HG03066 (cell line): ENCODE results near the gene MACROD2.
"Not testable (repeated sequence)": the region's sequence is repeated elsewhere in the genome, so short reads cannot be mapped to it uniquely, and the experiment has no call there.

Experiments
- ATAC-seq: cut with Tn5 transposase; IDR thresholded peaks from one replicate; pipeline ENCODE4 v1.9.1; 2021; ENCODE audit warnings: low read depth; ENCODE audit not compliant: unreplicated experiment

MACROD2 gene

GRCh38 chr20:16011519-16011918 is 2016.2 kb downstream of the MACROD2 start:
- no peak for ATAC-seq

- not testable (repeated sequence) for ATAC-seq
Observed at GRCh38 chr20:16012934-16013333, 2017.6 kb downstream of the MACROD2 start.

GRCh38 chr20:16013631-16014030 is 2018.3 kb downstream of the MACROD2 start:
- ATAC-seq, result no peak

GRCh38 chr20:16014436-16014835 is 2019.1 kb downstream of the MACROD2 start:
- no peak for ATAC-seq

- no peak for ATAC-seq
Observed at GRCh38 chr20:16017656-16018055, 2022.3 kb downstream of the MACROD2 start.

- no peak for ATAC-seq
Observed at GRCh38 chr20:16018881-16019280, 2023.6 kb downstream of the MACROD2 start.

GRCh38 chr20:16020971-16021370 is 2025.7 kb downstream of the MACROD2 start:
- ATAC-seq, result no peak

- no peak for ATAC-seq
Observed at GRCh38 chr20:16025084-16025483, 2029.8 kb downstream of the MACROD2 start.

GRCh38 chr20:16027686-16028085 is 2032.4 kb downstream of the MACROD2 start:
- no peak for ATAC-seq

- ATAC-seq, result no peak
Observed at GRCh38 chr20:16028923-16029322, 2033.6 kb downstream of the MACROD2 start.

GRCh38 chr20:16030253-16030652 is 2034.9 kb downstream of the MACROD2 start:
- no peak for ATAC-seq

GRCh38 chr20:16035576-16035975 is 2040.3 kb downstream of the MACROD2 start:
- ATAC-seq, result no peak

GRCh38 chr20:16036331-16036730 is 2041.0 kb downstream of the MACROD2 start:
- ATAC-seq, result no peak

GRCh38 chr20:16040742-16041141 is 2045.4 kb downstream of the MACROD2 start:
- no peak for ATAC-seq

- no peak for ATAC-seq
Observed at GRCh38 chr20:16042731-16043130, 2047.4 kb downstream of the MACROD2 start.

- ATAC-seq, result no peak
Observed at GRCh38 chr20:16043931-16044330, 2048.6 kb downstream of the MACROD2 start.

- ATAC-seq, result no peak
Observed at GRCh38 chr20:16048876-16049275, 2053.6 kb downstream of the MACROD2 start.

- ATAC-seq, result no peak
Observed at GRCh38 chr20:16049529-16050093, 2054.3 kb downstream of the MACROD2 start.

- ATAC-seq, result no peak
Observed at GRCh38 chr20:16050366-16050765, 2055.1 kb downstream of the MACROD2 start.

GRCh38 chr20:16051968-16052367 is 2056.7 kb downstream of the MACROD2 start:
- ATAC-seq, result no peak

GRCh38 chr20:16052456-16052855 is 2057.1 kb downstream of the MACROD2 start:
- no peak for ATAC-seq

GRCh38 chr20:16054985-16055384 is 2059.7 kb downstream of the MACROD2 start:
- no peak for ATAC-seq

- no peak for ATAC-seq
Observed at GRCh38 chr20:16057651-16058050, 2062.3 kb downstream of the MACROD2 start.
